ENCODE results near the gene CYTH1.

DNA sequence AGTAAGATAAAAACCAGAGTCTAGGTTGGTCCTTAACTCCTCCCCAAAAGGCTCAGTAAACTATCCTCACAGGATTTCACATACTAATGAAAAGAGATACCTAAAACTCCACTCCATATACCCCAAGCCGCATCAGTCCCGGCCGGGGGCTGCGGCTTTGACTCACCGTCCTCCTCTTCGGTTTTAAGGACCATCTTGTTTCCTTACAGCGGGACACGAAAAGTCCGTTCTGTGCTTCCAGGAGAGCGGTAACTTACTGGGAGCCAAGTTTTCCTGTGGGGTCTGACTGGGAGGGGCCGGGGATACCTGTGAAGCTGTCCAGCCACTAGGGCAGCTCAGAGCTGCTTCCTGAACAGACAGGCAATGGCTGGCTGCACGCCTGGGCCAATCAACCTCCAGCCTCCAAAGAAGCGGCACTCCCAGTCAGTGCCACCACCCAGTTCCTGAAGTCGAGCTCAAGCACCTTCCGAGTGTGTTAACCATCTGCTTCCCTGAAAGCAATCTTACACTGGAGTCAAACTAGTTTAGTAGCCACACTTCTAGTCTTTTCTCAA lies 45.5 kb downstream of the CYTH1 start:
- TF ChIP-seq CTCF (IDR thresholded peaks at IDR 0.05) (no peak), POLR2A (IDR thresholded peaks at IDR 0.05) (no peak)

Measured in vagina (tissue), 2 donors.